HG03060 (cell line): Measurements from ENCODE around the gene ZNF609.

Experiments used
- ATAC-seq: cut with Tn5 transposase; IDR thresholded peaks from one replicate; pipeline ENCODE4 v1.9.1; 2021; ENCODE audit warnings: low read depth, moderate number of reproducible peaks; ENCODE audit not compliant: unreplicated experiment

Gene ZNF609

GRCh38 chr15:64460206-64460723 lies at the start of gene ZNF609:
Gene ZNF609, plus strand, starts transcription at chr15:64460578. Its CDS starts 38,842 bp downstream, at chr15:64499420.
- no peak for ATAC-seq

GRCh38 chr15:64412216-64412615 lies 48.2 kb upstream of the ZNF609 start:
- no peak for ATAC-seq

- ATAC-seq = no peak
These were observed 37.7 kb upstream of the ZNF609 start for GRCh38 chr15:64422697-64423096.

GRCh38 chr15:64423970-64424369 lies 36.4 kb upstream of the ZNF609 start:
- no peak for ATAC-seq

GRCh38 chr15:64425221-64425620 lies 35.2 kb upstream of the ZNF609 start:
- no peak for ATAC-seq

- ATAC-seq = no peak
These were observed 33.4 kb upstream of the ZNF609 start for GRCh38 chr15:64426845-64427465.

- no peak for ATAC-seq
These were observed 30.9 kb upstream of the ZNF609 start for GRCh38 chr15:64429448-64429847.

GRCh38 chr15:64430000-64430735 lies 30.2 kb upstream of the ZNF609 start:
- ATAC-seq = no peak

GRCh38 chr15:64437982-64438381 lies 22.4 kb upstream of the ZNF609 start:
- no peak for ATAC-seq

GRCh38 chr15:64438653-64439447 lies 21.5 kb upstream of the ZNF609 start:
- ATAC-seq = no peak

GRCh38 chr15:64441852-64442251 lies 18.5 kb upstream of the ZNF609 start:
- no peak for ATAC-seq

GRCh38 chr15:64443016-64443415 lies 17.4 kb upstream of the ZNF609 start:
- no peak for ATAC-seq

- no peak for ATAC-seq
These were observed 16.4 kb upstream of the ZNF609 start for GRCh38 chr15:64443747-64444621.

- no peak for ATAC-seq
These were observed 15.5 kb upstream of the ZNF609 start for GRCh38 chr15:64444836-64445235.

- ATAC-seq = no peak
These were observed 12.7 kb upstream of the ZNF609 start for GRCh38 chr15:64447536-64448315.

- ATAC-seq = no peak
These were observed 7.2 kb upstream of the ZNF609 start for GRCh38 chr15:64452988-64453688.

- no peak for ATAC-seq
These were observed 6.7 kb upstream of the ZNF609 start for GRCh38 chr15:64453689-64454037.

- ATAC-seq = no peak
These were observed 6.1 kb upstream of the ZNF609 start for GRCh38 chr15:64454282-64454681.

- ATAC-seq = no peak
These were observed 4.4 kb upstream of the ZNF609 start for GRCh38 chr15:64455961-64456371.
